Measurements from ENCODE around the gene SH3GLB2.

SH3GLB2 gene

GRCh38 chr9:129053020-129053419, 24.9 kb upstream of the SH3GLB2 start:
- no peak for TF ChIP-seq CTCF (IDR thresholded peaks at IDR 0.05; ENCODE audit: borderline replicate concordance, control extremely low read depth, extremely low read depth, insufficient read depth, missing control alignments)
- no peak for DNase-seq (ENCODE audit: low spot score)
- in situ Hi-C loops (cut with MboI; ENCODE audit: low sequenced_read_pairs, unreplicated experiment), result no loop called here

- DNase-seq (ENCODE audit: low spot score), result no peak
- TF ChIP-seq CTCF (IDR thresholded peaks at IDR 0.05; ENCODE audit: borderline replicate concordance, control extremely low read depth, extremely low read depth, insufficient read depth, missing control alignments), result no peak
- in situ Hi-C loops (cut with MboI; ENCODE audit: low sequenced_read_pairs, unreplicated experiment), result no loop called here
Observed at GRCh38 chr9:129052592-129052991, 24.5 kb upstream of the SH3GLB2 start.

GRCh38 chr9:129042016-129042415, 13.9 kb upstream of the SH3GLB2 start:
- no peak for DNase-seq (ENCODE audit: low spot score)
- in situ Hi-C loops (cut with MboI; ENCODE audit: low sequenced_read_pairs, unreplicated experiment), result no loop called here
- TF ChIP-seq CTCF (IDR thresholded peaks at IDR 0.05; ENCODE audit: borderline replicate concordance, control extremely low read depth, extremely low read depth, insufficient read depth, missing control alignments), result no peak

GRCh38 chr9:129040113-129040643, 12.0 kb upstream of the SH3GLB2 start:
- in situ Hi-C loops (cut with MboI; ENCODE audit: low sequenced_read_pairs, unreplicated experiment), result no loop called here
- DNase-seq (ENCODE audit: low spot score), result no peak

GRCh38 chr9:129038109-129038852, 10.2 kb upstream of the SH3GLB2 start:
- no peak for TF ChIP-seq CTCF (IDR thresholded peaks at IDR 0.05; ENCODE audit: borderline replicate concordance, control extremely low read depth, extremely low read depth, insufficient read depth, missing control alignments)
- no peak for DNase-seq (ENCODE audit: low spot score)
- in situ Hi-C loops (cut with MboI; ENCODE audit: low sequenced_read_pairs, unreplicated experiment), result no loop called here

More at GRCh38 chr9:129040113-129040643, 12.0 kb upstream of the SH3GLB2 start:
- no peak for TF ChIP-seq CTCF (IDR thresholded peaks at IDR 0.05; ENCODE audit: borderline replicate concordance, control extremely low read depth, extremely low read depth, insufficient read depth, missing control alignments)

GRCh38 chr9:129037767-129038098, 9.6 kb upstream of the SH3GLB2 start:
- in situ Hi-C loops (cut with MboI; ENCODE audit: low sequenced_read_pairs, unreplicated experiment), result no loop called here
- TF ChIP-seq CTCF (IDR thresholded peaks at IDR 0.05; ENCODE audit: borderline replicate concordance, control extremely low read depth, extremely low read depth, insufficient read depth, missing control alignments), result no peak
- DNase-seq (ENCODE audit: low spot score), result no peak
